Measurements from ENCODE around the gene MTMR3.
A peak's percentile ranks its signal among the peaks of the same experiment; 100 is the strongest.
"Not testable (repeated sequence)": the region's sequence is repeated elsewhere in the genome, so short reads cannot be mapped to it uniquely, and the experiment has no call there.

Gene MTMR3

GRCh38 chr22:29883045-29883774 is at the start of gene MTMR3:
Gene MTMR3 (plus strand): TSS chr22:29883174. CDS start chr22:29971060, 87,886 bp downstream.
- DNase-seq (ENCODE audit: low read depth in 2 of 3, low spot score in 2 of 3), result peak; percentile 84 to 91 (median 88)

GRCh38 chr22:29833392-29833965 is 49.5 kb upstream of the MTMR3 start:
- no peak for DNase-seq (ENCODE audit: low read depth in 2 of 3, low spot score in 2 of 3)

- no peak for DNase-seq (ENCODE audit: low read depth in 2 of 3, low spot score in 2 of 3)
These were observed 48.9 kb upstream of the MTMR3 start for GRCh38 chr22:29834046-29834445.

DNA sequence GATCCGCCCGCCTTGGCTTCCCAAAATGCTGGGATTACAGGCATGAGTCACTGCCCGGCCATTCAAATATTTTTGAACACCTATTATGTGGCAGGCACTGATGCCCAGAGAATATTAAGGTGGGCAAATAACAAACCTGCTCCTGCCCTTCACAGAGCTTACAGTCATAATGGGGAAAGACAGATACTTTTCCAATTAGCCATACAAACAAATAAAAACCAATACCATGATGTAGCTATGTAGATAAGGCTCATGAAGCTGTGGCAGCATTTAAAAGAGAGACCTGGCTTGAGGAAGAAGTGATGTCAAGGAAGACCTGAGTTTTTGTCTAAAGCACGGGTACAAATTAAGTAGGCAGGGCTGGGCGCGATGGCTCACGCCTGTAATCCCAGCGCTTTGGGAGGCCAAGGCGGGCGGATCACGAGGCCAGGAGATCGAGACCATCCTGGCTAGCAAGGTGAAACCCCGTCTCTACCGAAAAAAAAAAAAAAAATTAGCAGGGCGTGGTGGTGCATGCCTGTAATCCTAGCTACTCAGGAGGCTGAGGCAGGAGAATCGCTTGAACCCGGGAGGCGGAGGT is 46.1 kb upstream of the MTMR3 start:
- not testable (repeated sequence) for DNase-seq (ENCODE audit: low read depth in 2 of 3, low spot score in 2 of 3)

- peak; percentile 94 to 99 (median 97) for DNase-seq (ENCODE audit: low read depth in 2 of 3, low spot score in 2 of 3)
These were observed 45.0 kb upstream of the MTMR3 start, which contains the start of gene ASCC2 for GRCh38 chr22:29837741-29838598. Gene ASCC2 (minus strand): TSS chr22:29838274. CDS start chr22:29832325, 5,949 bp downstream.

GRCh38 chr22:29838599-29838956 is 44.4 kb upstream of the MTMR3 start:
- no peak for DNase-seq (ENCODE audit: low read depth in 2 of 3, low spot score in 2 of 3)

DNA sequence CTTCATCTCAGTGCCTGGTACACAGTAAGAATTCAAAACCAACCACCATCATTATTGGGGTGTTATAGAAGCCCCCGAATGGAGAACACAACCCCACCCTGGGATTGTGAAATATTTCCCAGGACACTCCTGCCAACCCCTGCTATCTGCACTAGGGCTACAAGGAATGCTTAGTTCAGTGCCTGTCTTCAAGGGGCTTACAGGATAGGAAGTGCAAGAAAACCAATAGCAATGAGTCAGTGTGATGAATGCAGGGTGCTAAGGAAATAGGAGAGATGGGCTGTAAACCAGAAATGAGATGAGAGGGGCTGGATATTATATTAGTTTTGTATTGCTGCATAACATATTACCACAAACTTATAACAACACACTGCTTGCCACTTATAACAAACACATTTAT is 43.9 kb upstream of the MTMR3 start:
- no peak for DNase-seq (ENCODE audit: low read depth in 2 of 3, low spot score in 2 of 3)

GRCh38 chr22:29840498-29840897 is 42.5 kb upstream of the MTMR3 start:
- DNase-seq (ENCODE audit: low read depth in 2 of 3, low spot score in 2 of 3), result no peak

- DNase-seq (ENCODE audit: low read depth in 2 of 3, low spot score in 2 of 3), result no peak
These were observed 40.8 kb upstream of the MTMR3 start for GRCh38 chr22:29842172-29842571.

DNA sequence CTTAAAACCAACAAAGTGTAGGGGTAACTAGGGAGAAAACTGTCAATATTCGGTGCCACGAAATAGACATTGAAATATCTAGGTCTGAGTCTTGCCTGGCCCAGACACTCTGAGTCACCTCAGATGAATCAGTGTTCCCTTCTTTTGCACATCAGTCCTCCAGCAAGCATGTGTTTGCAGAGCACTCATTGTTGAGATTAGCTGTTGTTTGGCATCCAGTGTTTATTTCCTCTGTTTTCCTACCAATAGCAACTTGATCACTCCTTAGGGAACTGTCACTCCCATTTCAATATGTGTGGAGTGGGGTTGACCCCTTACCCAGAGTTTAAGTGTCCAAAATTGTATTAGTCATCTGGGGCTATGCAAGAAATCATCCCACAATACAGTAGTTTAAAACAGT is 40.2 kb upstream of the MTMR3 start:
- no peak for DNase-seq (ENCODE audit: low read depth in 2 of 3, low spot score in 2 of 3)

DNA sequence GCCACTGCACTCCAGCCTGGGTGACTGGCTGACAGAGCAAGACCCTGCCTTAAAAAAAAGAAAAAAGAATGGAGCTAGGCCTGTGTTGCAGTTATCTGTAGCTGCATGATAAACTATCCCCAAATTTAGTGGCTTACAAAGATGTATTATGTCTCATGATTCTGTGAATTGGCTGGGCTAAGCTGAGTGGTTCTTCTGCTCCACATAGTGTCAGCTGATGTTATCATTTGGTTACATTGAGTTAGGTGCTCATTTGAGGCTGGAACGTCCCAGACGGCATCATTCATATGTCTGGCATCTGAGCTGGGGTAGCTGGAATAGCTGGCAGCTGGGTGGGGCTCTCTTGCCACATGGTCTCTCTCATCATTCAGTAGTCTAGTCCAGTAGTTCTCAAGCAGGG is 36.7 kb upstream of the MTMR3 start:
- DNase-seq (ENCODE audit: low read depth in 2 of 3, low spot score in 2 of 3), result no peak

GRCh38 chr22:29848111-29848510 is 34.9 kb upstream of the MTMR3 start:
- DNase-seq (ENCODE audit: low read depth in 2 of 3, low spot score in 2 of 3), result no peak

GRCh38 chr22:29854432-29854831 is 28.5 kb upstream of the MTMR3 start:
- no peak for DNase-seq (ENCODE audit: low read depth in 2 of 3, low spot score in 2 of 3)

DNA sequence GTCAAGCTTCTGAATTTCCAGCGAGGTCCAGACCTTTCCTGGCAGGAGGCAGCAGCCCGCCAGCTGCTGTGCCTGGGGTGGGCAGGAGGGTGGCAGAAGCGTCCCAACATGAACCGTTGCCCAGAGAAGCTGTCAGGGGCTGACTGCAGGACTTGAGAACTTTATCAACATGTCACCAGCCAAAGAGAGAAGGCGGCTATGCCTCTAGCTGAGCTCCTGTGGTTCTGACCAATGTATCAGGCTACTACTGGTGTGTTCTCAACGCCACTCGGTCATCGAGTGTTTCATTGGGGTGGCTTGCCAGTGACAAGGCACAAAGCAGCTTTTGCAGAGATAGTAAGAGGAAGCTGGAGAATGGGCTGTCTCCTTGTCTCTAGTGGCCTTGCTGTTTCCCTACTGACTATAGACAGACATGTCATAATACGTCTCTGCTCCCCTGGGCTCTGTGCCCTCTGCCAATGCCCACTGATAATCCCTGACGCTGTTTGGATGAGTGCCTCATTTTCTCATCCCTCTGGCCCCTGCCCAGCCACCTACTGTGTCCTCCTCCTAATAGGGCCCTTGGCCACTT is 27.3 kb upstream of the MTMR3 start:
- DNase-seq (ENCODE audit: low read depth in 2 of 3, low spot score in 2 of 3), result no peak

DNA sequence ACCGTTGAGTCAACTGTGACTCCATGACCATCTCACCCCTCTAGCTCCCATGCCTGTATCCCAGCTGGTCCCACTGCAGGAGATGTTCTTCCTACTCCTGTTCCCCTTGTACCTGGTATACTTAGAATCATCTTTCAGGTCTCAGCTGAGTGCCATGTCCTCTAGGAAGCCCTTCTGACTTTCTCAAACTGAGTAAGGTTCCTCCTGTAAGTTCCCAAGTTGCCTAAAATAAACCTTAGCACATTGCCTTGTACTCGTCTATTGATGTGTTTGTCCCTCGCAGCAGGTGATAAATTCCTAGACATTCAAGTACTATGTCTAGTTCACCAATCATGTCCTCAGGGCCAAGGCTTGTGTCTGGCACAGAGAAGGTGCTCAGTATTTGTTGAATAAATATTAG is 26.5 kb upstream of the MTMR3 start:
- DNase-seq (ENCODE audit: low read depth in 2 of 3, low spot score in 2 of 3), result no peak

DNA sequence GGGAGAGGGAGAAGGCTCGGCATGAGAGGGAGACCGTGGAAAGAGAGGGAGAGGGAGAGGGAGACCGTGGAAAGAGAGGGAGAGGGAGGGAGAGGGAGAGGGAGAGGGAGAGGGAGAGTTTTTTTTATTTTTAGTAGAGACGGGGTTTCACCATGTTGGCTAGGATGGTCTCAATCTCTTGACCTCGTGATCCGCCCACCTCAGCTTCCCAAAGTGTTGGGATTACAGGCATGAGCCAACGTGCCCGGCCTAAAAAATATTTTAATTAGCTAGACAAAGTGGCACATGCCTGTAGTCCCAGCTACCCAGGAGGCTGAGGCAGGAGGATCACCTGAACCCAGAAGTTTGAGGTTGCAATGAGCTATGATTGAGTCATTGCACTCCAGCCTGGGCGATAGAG is 23.9 kb upstream of the MTMR3 start:
- not testable (repeated sequence) for DNase-seq (ENCODE audit: low read depth in 2 of 3, low spot score in 2 of 3)

DNA sequence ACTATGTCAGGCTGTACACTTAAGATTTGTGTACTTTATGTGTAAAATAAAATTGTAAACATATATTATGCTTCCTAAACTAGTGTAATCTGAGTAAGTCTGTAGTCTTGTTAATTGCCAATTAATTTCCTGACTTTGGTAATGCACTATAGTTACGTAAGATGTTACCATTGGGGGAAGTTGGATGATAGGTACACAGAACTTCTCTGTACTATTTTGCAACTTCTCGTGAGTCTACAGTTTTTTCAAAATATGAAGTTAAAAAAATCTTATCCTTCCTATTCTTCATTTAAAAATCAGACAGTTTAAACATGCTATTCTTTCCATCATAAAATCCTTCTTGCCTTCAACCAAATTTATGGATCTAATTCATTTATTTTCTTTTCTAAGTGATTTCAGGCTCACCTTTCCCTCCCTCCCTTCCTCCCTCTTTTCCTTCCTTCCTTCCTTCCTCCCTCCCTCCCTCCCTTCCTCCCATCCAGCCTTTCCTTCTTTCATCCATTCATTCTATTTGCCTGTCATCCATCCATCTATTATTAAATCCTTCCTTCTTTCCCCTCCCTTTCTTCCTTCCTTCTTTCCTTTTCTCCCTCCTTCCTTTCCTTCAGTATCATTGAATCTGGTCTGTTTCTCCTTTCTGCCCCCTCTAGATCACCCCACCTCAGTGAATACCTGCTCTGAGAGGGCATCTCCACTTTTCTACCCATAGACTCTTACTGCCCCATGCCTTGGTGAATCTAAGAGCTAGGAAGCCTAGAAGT is 22.8 kb upstream of the MTMR3 start:
- DNase-seq (ENCODE audit: low read depth in 2 of 3, low spot score in 2 of 3), result no peak

- DNase-seq (ENCODE audit: low read depth in 2 of 3, low spot score in 2 of 3), result no peak
These were observed 21.2 kb upstream of the MTMR3 start for GRCh38 chr22:29861672-29862297.

DNA sequence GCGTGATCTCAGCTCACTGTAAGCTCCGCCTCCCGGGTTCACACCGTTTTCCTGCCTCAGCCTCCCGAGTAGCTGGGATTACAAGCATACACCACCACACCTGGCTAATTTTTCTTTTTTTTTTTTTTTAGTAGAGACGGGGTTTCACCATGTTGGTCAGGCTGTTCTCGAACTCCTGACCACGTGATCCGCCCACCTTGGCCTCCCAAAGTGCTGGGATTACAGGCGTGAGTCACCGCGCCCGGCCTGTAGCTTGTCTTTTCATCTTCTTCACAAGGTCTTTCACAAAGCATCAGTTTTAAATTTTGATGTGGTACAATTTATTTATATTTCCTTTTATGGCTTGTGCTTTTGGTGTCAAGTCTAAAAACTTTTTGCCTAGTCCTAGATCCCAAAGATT is 17.4 kb upstream of the MTMR3 start:
- not testable (repeated sequence) for DNase-seq (ENCODE audit: low read depth in 2 of 3, low spot score in 2 of 3)

DNA sequence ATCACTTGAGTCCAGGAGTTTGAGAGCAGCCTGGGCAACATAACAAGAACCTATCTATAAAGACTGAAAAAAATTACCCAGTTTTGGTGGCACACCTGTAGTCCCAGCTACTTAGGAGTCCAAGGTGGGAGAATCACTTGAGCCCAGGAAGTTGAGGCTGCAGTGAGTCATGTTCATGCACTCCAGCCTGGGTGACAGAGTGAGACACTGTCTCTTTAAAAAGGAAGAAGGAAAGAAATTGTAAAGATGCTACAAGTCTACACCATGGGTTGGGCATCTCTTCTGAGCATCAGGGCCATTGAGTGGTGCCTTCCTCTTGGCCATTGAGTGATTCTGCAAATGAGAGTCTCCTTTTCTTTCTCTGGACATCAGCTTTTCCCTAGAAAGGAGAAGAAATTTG is 15.7 kb upstream of the MTMR3 start:
- no peak for DNase-seq (ENCODE audit: low read depth in 2 of 3, low spot score in 2 of 3)

All from activated CD8-positive, alpha-beta memory T cell treated with anti-CD3 and anti-CD28 coated beads for 48 hours (primary cell).